ENCODE measurements around the gene PKHD1. TPM values are rescaled to one million over a fixed set of nuclear protein-coding genes. Genes with fewer than 3 reads are reported as not detected.
A peak's percentile ranks its signal among the peaks of the same experiment; 100 is the strongest.

PKHD1 gene
- total RNA-seq, 1 donor from 2014 or later, result 3.6 TPM

DNA sequence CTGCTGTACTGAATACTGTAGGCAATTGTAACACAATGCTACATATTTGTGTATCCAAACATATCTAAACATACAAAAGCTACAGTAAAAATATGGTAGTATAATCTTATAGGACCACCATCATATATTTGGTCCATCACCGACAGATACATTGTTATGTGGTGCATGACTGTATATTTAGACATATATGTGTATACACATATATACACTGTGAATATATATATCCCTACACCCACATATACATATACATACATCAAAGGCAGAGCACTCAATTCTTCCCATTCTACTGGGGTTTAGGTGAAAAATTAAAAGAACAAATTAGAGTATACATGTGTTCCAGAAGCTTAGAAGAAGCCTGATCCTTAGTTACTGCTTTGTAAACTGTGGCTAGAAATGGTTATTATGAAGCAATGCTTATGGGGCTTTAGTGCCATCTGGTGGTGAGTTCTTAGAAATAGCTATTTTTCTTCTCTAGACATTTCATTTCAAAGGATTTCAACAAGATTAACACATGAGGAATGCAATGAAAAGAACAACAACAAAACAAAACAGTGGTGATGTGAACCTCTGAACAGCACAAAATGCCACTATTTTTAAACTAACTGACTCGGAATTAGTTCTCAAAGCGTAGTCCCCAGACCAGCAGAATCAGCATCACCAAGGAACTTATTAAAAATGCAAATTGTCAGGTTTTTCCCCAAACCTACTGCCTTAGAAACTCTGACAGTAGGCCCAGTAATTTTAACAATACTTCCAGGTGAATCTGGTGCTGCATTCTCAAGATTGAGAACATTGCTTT, 38.0 kb downstream of the PKHD1 start:
- DNase-seq (ENCODE audit: low read depth), result peak; percentile 58

- peak; percentile 48 for DNase-seq (ENCODE audit: low read depth)
These were observed 41.0 kb downstream of the PKHD1 start for GRCh38 chr6:52046456-52046855.

- no peak for DNase-seq (ENCODE audit: low read depth)
These were observed 41.9 kb downstream of the PKHD1 start for GRCh38 chr6:52045481-52045880.

GRCh38 chr6:52045033-52045432, 42.4 kb downstream of the PKHD1 start:
- DNase-seq (ENCODE audit: low read depth), result no peak

GRCh38 chr6:52042141-52042885, 45.1 kb downstream of the PKHD1 start:
- no peak for DNase-seq (ENCODE audit: low read depth)

DNA sequence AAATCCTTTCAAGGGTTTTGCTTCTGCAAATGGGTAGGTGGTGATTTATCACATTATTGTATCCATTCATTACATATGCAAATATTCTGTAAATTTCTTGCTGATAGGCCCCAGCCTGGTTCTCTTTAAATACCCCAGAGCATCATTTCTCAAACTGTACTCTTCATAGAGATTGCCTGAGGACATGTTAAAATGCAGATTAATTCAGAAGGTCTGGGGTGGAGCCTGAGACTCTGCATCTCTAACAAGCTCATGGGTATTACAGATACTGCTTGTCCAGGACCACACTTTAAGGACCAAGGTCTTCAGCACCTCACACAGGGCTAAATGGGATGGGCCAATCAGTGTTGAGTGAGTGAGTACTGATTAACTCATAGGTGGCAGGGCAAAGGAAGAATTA, 46.3 kb downstream of the PKHD1 start:
- DNase-seq (ENCODE audit: low read depth), result no peak

GRCh38 chr6:52027699-52028098, 59.7 kb downstream of the PKHD1 start:
- DNase-seq (ENCODE audit: low read depth), result no peak

DNA sequence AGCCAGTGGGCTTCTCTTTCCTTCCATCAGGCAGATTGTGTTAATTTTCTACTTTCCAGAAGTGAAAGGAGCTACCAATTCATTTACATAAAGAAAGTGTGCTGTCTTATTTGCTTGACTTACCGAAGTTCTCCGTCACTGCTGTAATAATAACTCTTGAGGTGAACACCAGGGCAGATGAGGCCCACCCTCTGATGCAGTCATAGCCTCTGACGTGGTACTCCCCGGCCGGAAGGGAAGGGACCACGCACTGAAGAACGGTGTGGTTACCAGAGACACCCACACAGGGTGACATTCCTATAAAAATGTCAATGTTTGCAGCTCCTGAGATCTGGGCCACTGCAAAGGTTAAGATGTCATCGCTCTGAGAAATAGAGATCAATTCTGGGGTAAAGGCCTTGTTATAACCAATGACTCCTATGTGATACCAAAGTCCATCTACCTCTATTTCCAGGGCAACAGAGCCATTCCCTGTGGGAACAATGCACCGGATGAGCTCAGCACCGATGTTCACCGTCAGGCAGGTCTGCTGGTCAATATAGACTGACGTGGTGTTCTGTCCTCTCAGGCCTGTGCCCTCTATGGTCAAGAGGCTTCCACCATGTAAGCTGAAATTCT, 62.9 kb downstream of the PKHD1 start:
- DNase-seq (ENCODE audit: low read depth), result no peak

GRCh38 chr6:52022675-52023074, 64.7 kb downstream of the PKHD1 start:
- peak; percentile 50 for DNase-seq (ENCODE audit: low read depth)

DNA sequence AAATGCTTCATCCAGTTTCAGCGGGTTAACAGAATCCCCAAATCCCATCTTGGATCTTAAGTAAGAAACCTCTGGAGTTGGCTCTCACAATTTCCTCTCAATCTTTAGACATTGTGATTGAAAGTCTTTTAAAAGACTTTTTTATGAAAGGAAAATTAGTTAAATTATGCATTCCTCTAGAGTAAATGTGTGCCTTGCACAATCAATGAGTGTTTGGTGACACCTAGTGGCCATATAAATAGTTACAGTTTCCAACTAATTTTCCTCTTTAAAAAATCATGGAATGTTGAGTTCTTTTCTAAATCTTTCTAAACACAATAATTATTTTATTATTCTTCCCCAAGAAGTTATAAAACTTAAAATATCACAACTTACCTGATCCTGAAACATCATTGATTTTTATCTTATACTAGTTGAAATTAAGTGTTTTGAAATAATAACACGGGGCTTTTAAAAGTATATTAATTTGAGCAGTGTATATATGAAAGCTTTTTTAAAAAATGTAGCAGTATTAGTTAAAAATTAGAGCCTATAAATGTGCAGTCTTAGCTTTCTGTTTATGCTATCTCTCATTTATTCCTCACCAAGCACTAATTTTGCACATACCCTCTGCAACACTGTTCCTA, 66.4 kb downstream of the PKHD1 start:
- DNase-seq (ENCODE audit: low read depth), result peak; percentile 50

DNA sequence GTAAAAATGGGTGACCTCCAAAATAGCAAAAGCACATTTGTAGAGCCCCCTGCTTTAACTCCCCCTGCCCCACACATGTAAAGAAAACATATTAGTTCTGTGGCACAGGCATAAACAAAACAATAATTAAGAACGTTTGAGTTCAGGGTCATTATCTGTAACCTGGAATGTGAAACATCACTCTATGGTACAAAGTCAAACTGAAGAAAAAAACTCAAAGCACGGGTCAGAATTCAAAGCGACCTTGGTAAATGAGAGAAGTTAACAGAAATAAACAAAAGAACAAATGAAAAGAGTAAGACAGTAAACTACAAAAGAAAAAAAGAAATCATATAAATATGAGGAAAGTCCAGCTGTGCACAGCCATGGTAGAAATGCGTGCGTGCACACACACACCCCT, 67.5 kb downstream of the PKHD1 start:
- DNase-seq (ENCODE audit: low read depth), result no peak

DNA sequence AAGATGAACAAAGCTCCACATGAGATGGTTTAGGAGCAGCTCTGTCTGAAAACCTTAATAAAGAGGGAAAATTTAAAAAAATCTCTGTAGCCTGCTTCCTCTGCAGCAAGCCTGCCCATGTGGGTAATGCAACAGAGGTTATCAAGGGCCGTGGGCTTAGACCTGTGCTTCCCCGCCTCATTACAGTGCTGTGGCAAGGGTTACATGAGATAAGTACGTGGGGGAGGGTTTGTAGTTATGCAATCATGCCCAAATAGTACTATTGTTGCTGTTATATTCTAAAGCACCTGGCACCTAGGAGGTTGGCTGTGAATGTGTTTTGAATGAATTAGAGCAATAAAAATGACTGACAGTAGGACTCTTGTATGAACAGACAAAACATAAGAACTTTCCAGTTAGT, 68.3 kb downstream of the PKHD1 start:
- DNase-seq (ENCODE audit: low read depth), result no peak

- no peak for DNase-seq (ENCODE audit: low read depth)
These were observed 70.3 kb downstream of the PKHD1 start for GRCh38 chr6:52016915-52017748.

DNA sequence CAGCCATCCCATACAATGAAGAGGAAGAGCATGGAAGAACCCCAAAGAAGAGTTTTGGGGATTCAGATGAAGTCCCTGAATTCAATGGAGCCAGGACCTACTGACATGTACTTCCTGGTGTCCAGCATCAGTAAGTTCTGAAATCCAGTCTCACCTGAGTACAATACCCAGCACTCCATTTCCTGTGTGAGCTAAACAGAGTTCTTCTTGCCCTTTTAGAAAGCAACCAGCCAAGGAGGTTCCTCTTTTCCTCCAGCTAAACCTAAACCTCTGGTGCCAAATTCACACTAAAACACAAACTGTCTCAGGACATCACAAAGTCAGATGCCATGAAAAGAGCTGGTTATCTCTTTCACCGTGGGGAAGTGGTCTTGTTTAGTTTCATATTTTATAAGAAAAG, 71.5 kb downstream of the PKHD1 start:
- DNase-seq (ENCODE audit: low read depth), result no peak

DNA sequence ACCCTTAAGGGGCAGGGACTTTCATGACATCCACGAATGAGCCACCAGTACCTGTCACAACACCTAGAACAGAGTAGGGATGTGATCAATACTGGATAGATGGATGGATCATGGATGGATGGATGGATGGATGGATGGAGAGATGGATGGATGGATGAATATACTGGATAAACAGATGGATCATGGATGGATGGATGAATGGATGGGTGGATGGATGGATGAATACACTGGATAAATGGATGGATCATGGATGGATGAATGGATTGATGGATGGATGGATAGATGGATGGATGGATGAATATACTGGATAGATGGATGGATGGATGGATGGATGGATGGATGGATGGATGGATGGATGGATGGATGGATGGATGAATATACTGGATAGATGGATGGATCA, 73.0 kb downstream of the PKHD1 start:
- DNase-seq (ENCODE audit: low read depth), result no peak

GRCh38 chr6:52013035-52013434, 74.4 kb downstream of the PKHD1 start:
- DNase-seq (ENCODE audit: low read depth), result no peak

DNA sequence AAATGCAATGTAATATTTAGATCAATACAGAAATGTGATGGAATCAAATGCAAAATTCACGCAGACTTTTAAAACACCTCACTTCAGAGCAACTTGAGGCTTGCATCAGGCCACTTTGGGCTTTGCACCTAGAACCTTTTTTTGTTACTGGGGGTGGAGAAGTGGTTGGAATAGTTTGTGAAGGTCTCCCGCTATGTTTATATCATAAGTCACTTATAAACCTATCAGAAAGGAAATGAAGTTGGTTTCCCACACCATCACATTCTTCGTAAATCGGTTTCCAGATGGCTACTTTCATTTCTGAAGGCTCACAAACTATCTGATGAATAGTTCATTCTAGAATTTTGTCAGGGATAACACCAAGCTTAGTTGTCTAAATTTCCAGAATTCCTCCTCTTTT, 74.8 kb downstream of the PKHD1 start:
- DNase-seq (ENCODE audit: low read depth), result no peak

GRCh38 chr6:52010806-52011205, 76.6 kb downstream of the PKHD1 start:
- no peak for DNase-seq (ENCODE audit: low read depth)

- no peak for DNase-seq (ENCODE audit: low read depth)
These were observed 77.3 kb downstream of the PKHD1 start for GRCh38 chr6:52010145-52010544.

DNA sequence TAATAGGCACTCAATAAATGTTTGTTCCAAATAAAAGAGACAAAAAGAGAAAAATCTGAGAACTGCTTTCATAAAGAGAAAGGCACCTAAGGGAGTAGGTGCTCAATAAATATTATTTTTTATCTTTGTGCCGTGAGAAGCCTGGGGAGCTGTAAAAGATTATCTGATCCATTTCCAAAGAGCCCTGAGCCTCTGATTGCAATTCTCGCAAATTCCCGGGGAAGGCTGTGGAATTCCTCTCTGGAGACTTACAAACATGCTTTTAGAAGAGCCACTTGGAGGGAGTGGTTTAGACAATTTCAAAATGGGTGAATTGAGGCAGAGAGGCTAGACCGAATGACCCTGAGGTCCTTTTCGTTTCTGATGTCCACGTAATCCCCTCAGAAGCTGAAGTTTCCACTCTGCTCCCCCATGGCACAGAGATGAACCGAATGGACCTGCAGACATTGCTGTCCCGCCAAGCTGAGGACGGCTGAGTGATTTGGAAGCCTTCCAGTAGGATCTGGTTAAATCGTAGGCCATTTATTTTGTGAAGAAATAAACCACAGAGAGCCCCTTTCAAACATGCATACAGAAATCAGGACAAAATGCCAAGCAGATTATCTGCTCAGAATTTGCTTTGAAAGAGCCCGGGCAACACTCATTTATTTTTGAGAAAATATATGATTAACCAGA, 77.8 kb downstream of the PKHD1 start:
- no peak for DNase-seq (ENCODE audit: low read depth)

All from myocyte (in vitro differentiated cells).